Right atrium auricular region (tissue), 2 donors: ENCODE measurements around the gene PLA2G5. TPM values are rescaled to one million over a fixed set of nuclear protein-coding genes. Genes with fewer than 3 reads are reported as not detected.

Source experiments
- DNase-seq: peaks from one replicate; pipeline ENCODE4 v3.0.0-alpha.2; 2019; ENCODE audit warnings: low spot score
- H3K27ac ChIP-seq, 2 donors: fragments of 200-600 bp; sonication (generic); 1 replicate in 1 of 2; 2 replicates in 1 of 2; pipeline ENCODE4 v1.5.1; 2016 to 2019
- H3K27me3 ChIP-seq, 2 donors: fragments of 200-600 bp; sonication (generic); one replicate each; pipeline versions ENCODE4 v1.5.1 to v1.6.0; 2017 to 2019
- H3K36me3 ChIP-seq: fragments of 200-600 bp; sonication (generic); one replicate; pipeline ENCODE4 v1.5.1; 2016
- H3K4me1 ChIP-seq, 2 donors: fragments of 200-600 bp; sonication (generic); one replicate each; pipeline versions ENCODE4 v1.5.1 to v1.6.0; 2017 to 2019
- H3K4me3 ChIP-seq, 2 donors: fragments of 200-600 bp; sonication (generic); 1 replicate in 1 of 2; 2 replicates in 1 of 2; pipeline ENCODE4 v1.5.1; 2017 to 2019; ENCODE audit warnings: mild to moderate bottlenecking in 1 of 2, moderate library complexity in 1 of 2
- H3K9me3 ChIP-seq, 2 donors: fragments of 200-600 bp; sonication (generic); one replicate each; pipeline ENCODE4 v1.5.1; 2019
- CTCF ChIP-seq, 2 donors: fragments of 200-600 bp; sonication (generic); IDR thresholded peaks; one replicate each; pipeline ENCODE4 v1.5.1; 2019; ENCODE audit warnings: antibody characterized with exemption in 2 of 2
- total RNA-seq, 2 donors: library from RNA; depleted of rRNA; stranded (reverse); fragments of >200 nt; gene quantifications; one replicate each; pipeline ENCODE4 v1.1.0, GENCODE V29; 2016

Gene PLA2G5
- total RNA-seq, 2 donors from 2014 or later, result 115 to 149 TPM

GRCh38 chr1:20100632-20101355 lies 30.8 kb downstream of the PLA2G5 start:
- Histone ChIP-seq H3K4me3 (no peak overlapping the region), H3K36me3 (no peaks in the 10 kb centered on the region), H3K4me1 (no peaks in the 10 kb centered on the region), H3K27ac (no peak overlapping the region), H3K9me3 (no peaks in the 10 kb centered on the region), H3K27me3 (no peaks in the 10 kb centered on the region)
- peak; percentile 89 to 91 for TF ChIP-seq CTCF (IDR thresholded peaks at IDR 0.05)
- DNase-seq, result no peak

GRCh38 chr1:20102875-20103274 lies 32.9 kb downstream of the PLA2G5 start:
- Histone ChIP-seq H3K27me3 (no peaks in the 10 kb centered on the region), H3K4me1 (no peaks in the 10 kb centered on the region), H3K36me3 (no peaks in the 10 kb centered on the region), H3K4me3 (no peak overlapping the region), H3K9me3 (no peaks in the 10 kb centered on the region), H3K27ac (no peak overlapping the region)
- no peak for DNase-seq
- no peak for TF ChIP-seq CTCF (IDR thresholded peaks at IDR 0.05)

DNA sequence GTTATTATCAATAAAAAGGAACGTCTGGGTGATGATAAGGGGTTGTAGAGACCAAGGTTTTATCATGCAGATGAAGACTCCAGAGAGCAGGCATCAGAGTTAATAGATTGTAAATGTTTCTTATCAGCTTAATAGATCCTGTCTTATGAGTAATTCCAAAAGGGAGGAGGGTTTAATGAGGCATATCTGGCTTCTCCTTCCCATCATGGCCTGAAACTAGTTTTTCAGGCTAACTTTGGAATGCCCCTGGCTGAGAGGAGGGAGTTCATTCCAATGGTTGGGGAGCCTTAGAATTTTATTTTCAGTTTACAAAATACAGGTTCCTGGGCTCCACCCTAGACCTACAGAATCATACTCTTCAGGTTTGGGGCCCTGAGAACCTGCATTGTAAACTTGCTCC lies 35.9 kb downstream of the PLA2G5 start:
- H3K9me3 ChIP-seq, result no peaks in the 10 kb centered on the region
- DNase-seq, result no peak
- H3K36me3 ChIP-seq, result no peaks in the 10 kb centered on the region
- no peaks in the 10 kb centered on the region for H3K27me3 ChIP-seq
- no peak overlapping the region for H3K27ac ChIP-seq
- H3K4me1 ChIP-seq, result peaks cover 0 to 12% of the 10 kb centered on the region in 2 donors
- TF ChIP-seq CTCF (IDR thresholded peaks at IDR 0.05), result no peak
- no peak overlapping the region for H3K4me3 ChIP-seq

DNA sequence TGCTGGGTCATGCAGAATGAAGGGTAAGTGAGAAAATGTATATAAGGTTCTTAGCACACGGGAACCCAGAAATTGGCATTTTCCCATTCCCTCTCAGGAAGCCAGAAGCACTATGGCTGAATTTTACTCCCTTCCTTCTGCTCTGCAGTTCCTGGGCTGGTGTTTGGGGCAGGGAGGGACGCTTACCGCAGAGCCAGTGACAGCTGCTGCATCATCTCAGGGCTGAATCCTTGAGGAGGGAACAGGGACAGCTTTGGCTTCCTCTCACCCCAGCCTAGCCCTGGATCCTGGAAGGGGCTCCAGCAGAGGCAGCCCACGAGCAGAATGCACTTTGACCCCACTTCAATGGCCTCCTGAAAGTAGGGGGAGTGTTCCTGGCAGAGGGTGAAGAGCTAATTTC lies 37.4 kb downstream of the PLA2G5 start:
- TF ChIP-seq CTCF (IDR thresholded peaks at IDR 0.05), result no peak
- DNase-seq, result no peak
- Histone ChIP-seq H3K4me3 (no peak overlapping the region), H3K27ac (no peak overlapping the region), H3K36me3 (no peaks in the 10 kb centered on the region), H3K27me3 (no peaks in the 10 kb centered on the region), H3K4me1 (peaks cover 0 to 12% of the 10 kb centered on the region in 2 donors), H3K9me3 (no peaks in the 10 kb centered on the region)

DNA sequence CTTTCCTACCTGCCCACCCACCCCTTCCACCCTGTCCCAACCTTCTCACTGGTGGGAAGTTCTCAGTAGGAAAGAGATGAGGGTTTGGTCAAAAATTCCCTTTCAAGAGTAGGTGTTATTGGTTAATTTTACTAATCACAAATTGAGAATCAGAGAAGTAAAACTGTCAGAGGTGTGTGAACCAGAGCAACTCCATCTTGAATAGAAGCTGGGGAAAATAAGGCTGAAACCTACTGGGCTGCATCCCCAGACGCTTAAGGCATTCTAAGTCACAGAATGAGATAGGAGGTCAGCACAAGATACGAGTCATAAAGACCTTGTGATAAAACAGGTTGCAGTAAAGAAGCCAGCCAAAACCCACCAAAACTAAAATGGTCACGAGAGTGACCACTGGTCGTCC lies 37.8 kb downstream of the PLA2G5 start:
- H3K27me3 ChIP-seq, result no peaks in the 10 kb centered on the region
- peaks cover 0 to 12% of the 10 kb centered on the region in 2 donors for H3K4me1 ChIP-seq
- no peak overlapping the region for H3K4me3 ChIP-seq
- no peaks in the 10 kb centered on the region for H3K9me3 ChIP-seq
- TF ChIP-seq CTCF (IDR thresholded peaks at IDR 0.05), result no peak
- H3K36me3 ChIP-seq, result no peaks in the 10 kb centered on the region
- no peak for DNase-seq
- no peak overlapping the region for H3K27ac ChIP-seq
